Measurements from ENCODE around the gene GNGT2.

The GNGT2 gene

DNA sequence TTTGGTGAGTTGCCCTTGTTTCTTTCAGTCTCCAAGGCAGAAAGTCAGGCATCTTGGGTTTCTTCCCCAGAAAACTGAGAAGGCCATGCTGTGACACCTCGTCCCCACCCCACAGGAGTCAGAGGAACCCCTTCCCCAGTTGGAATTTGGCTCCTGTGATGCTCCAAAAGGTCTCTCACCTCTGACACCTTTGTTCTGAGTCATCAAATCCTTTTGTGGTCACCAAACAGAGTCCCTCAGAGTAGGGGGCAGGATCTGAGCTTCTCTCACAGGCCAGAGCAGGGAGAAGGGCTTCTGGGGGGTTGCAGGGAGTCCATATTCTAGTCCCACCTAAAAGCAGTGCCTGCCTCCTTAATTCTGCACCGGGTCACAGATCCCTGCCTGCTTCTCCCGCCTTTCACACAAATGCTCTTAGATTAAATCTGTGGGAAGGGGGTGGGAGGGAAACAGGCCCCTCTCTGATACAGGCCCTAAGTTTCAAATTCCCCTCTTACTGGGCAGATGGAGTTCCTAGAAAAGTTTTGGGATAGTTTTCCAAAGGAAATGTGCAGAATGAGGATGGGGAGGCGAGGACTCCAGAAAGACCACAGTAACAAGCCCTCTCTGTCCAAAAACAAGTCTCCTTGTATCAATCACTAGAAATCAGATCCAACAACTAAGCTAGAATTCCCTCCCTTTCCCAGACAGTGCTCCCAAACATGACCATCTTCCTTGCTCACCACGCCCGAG is 18.9 kb upstream of the GNGT2 start:
- no peak for DNase-seq

DNA sequence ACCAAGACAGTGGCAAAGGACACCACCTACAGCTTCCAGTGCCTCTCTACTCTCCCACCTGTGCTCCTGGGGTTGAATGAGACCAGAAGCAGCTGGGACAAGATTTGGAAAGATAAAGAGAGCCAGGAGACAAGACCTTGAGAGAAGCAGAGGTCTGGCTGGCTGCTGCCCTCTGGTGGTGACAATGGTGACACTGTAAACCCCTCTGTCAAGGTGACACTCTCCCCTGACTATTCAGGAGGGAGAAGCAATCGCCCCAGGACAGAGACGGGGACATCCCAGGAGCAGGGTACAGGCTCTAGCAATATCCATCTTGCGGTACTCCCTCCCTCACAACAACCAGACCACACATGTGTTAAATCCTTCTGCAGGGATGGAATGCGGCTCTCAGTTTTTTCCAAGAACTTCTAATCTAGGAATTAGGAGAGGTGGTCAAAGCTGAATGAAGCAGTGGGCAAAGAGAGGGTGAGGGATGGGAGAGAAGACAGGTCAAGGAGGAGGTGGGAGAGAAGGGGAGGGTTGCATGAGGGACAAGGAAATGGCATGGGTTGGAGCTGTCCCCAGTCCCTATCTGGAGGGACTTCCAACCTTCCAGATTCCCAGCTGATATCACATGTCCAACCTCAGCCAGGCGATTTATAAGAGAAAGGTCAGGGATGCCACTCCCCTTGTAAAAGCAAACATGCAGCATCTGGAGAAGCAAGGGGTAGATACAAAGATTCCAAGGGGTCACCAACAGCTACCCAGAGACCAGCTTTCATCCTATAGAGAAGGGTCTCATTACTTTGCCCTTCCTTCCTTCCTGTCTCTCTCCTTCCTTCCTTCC is 17.3 kb upstream of the GNGT2 start:
- DNase-seq, result peak; percentile 24

- DNase-seq, result no peak
Measured at GRCh38 chr17:49226771-49227435, 16.5 kb upstream of the GNGT2 start.

GRCh38 chr17:49225554-49226236 is 15.3 kb upstream of the GNGT2 start:
- DNase-seq, result no peak

GRCh38 chr17:49224997-49225337 is 14.6 kb upstream of the GNGT2 start:
- DNase-seq, result no peak

GRCh38 chr17:49224198-49224996 is 14.0 kb upstream of the GNGT2 start:
- DNase-seq, result no peak

DNA sequence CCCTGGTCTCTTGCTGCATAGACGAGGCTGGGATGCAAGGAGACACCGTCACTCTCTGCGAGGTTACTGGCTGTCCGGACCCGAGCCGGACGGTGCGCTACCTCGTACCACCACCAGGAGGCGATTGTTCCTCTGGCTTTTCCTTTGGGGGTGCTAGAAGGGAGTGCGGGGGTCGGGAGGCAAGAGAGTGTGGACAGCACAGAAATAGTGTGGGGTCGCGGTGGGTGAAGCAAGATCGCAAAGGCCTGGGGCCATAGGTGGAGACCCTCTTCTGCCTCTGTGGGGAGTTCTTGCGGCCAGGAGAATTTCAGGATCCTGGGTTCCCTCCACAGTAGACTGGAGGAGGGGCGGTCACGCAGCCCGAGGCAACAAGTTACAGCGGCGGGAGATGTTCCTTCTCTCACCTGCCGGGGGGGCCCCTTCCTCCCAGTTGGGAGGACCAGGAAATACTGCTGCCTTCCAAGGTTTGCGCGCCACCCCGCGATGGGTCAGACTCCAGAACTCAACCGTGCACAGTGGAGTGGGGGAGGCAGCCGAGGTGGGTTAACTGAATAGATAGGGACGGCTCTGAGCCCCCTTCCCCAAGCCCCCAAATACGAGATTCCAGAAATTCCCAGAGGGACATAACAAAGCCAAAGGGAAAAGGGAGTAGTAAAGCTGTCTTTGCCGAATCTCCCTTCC is 13.3 kb upstream of the GNGT2 start:
- DNase-seq, result no peak

GRCh38 chr17:49223168-49223516 is 12.8 kb upstream of the GNGT2 start:
- no peak for DNase-seq

- no peak for DNase-seq
Measured at GRCh38 chr17:49219987-49220386, 9.6 kb upstream of the GNGT2 start.

- no peak for DNase-seq
Measured at GRCh38 chr17:49218941-49219913, 8.9 kb upstream of the GNGT2 start.

GRCh38 chr17:49217651-49218413 is 7.5 kb upstream of the GNGT2 start:
- no peak for DNase-seq

DNA sequence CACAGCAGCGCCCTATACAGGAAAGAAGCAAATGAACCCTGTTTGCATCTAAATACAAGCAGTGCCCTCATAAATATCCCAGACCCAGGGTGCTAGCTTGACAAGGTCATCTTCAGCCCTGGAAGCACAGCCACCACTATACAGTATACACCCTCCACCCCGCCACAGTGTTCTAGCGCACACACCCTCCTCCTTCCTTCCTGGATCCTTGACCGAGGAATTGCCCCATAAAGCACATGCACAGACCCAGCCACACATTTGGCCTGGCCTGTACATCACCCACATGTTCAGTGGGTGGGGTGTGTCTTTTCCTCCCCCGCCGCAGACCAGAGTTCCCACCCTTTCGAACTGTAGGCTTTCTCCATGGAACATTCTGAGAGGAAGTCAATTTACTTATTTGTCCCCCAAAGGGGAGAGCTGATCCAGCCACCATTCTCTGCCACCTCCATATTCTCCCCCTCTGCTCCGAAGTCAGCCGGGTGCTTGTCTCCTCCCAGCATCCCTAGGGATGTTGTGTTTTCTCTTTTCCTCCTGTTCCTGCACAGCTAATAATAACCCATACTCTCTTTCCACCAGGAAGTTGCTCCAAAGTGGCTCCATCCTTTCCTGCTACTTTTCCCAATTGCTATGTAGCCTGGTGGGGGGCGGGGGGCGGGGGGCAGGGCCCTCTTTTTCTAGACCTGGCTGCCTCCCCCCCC is 6.7 kb upstream of the GNGT2 start:
- no peak for DNase-seq

DNA sequence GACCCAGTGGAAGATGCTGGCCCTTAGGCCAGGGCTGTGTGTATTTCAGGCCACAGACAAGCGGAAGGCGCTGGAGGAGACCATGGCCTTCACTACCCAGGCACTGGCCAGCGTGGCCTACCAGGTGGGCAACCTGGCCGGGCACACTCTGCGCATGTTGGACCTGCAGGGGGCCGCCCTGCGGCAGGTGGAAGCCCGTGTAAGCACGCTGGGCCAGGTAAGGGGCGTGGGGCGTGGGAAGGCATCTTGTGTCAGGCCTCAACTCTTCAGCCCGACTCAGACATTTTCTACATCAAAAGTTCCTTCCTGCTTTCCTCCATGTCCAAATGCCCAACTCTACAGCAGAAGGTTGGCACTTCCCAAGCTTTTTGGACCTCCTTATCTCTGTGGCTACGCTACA is 6.1 kb upstream of the GNGT2 start:
- no peak for DNase-seq

DNA sequence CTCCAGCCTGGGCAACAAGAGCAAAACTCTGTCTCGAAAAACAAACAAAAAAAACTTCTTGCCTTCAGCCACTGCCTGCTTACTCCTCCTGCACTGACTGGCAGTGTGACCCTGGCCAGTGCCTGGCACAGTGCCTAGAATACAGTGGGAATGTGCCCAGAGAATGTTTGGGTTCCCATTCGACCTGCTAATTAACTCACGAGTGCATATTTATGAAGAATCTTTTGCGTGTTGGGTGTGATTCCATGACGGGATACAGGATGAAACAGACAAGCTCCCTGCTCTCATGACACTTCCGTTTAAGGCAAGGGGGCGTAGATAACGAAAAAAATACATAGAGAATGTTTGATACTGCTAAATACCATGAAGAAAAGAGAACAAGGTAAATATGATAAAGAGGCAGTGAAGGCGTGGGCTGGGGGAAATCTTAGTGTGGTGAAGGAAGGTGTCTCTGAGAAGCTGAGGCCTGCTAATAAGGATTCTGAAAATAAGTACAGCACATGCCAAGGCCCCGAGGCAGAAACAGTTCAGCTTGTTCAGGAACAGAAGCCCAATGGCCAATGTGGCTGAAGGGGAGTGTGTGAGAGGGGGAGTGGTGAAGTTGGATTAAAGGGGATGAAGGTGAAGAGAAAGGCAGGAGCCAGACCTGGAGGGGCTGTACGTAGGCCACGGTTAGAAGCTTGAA is 4.4 kb upstream of the GNGT2 start:
- no peak for DNase-seq

DNA sequence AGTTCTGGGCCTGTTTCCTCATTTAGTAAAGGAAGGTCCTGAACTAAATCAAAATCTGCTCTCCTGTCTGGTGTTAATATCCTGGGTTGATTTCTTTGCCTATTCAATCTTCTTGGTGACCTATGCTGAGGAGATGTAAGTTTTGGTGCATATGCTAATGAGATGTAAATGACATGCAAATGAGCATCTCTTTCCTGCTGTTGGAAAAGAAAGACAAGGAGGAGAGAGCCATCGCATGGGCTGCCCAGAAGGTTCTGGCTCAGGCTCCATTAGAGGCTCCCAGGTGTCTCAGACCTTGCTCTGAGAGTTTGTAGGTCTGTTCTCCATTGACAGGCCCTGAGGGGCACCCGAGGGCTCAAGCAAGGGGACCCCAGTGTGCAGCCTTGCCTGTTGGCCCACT is 3.5 kb upstream of the GNGT2 start:
- DNase-seq, result no peak

- no peak for DNase-seq
Measured at GRCh38 chr17:49213399-49213798, 3.0 kb upstream of the GNGT2 start.

- no peak for DNase-seq
Measured at GRCh38 chr17:49209061-49209571, 1.3 kb downstream of the GNGT2 start.

- DNase-seq, result no peak
Measured at GRCh38 chr17:49204516-49204915, 5.9 kb downstream of the GNGT2 start.

DNA sequence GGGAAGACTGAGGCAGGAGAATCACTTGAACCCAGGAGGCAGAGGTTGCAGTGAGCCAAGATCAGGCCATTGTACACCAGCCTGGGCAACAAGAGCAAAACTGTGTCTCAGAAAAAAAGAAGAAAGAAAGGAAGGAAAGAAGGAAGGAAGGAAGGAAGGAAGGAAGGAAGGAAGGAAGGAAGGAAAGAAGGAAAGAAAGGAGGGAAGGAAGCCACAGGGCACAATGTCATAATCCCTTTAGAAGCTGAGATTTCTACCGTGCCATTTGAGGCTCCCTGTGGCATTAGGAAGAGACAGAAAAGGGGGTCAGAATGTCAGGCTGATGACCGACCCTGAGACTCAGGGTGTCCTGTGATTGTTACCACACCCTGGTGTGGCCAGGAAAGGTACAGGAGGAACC is 6.6 kb downstream of the GNGT2 start:
- no peak for DNase-seq
